ENCODE measurements around the gene NBR1.
A peak's percentile ranks its signal among the peaks of the same experiment; 100 is the strongest.
"Not testable (repeated sequence)": the region's sequence is repeated elsewhere in the genome, so short reads cannot be mapped to it uniquely, and the experiment has no call there.

NBR1 gene

GRCh38 chr17:43153197-43153835 is 17.7 kb upstream of the NBR1 start:
- DNase-seq (ENCODE audit: low read depth), result not testable (repeated sequence)

DNA sequence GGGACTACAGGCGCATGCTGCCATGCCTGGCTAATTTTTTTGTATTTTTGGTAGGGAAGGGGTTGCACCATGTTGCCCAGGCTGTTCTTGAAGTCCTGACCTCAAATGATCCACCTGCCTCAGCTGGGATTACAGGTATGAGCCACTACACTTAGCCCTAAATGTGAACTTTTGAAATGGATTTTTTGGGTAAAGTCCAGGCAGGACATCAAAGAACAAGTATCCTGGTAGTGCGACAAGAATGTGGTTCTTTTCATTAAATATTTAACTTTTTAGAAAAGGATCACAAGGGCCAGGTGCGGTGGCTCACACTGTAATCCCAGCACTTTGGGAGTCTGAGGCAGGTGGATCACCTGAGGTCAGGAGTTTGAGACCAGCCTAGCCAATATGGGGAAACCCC is 15.3 kb upstream of the NBR1 start:
- no peak for DNase-seq (ENCODE audit: low read depth)

DNA sequence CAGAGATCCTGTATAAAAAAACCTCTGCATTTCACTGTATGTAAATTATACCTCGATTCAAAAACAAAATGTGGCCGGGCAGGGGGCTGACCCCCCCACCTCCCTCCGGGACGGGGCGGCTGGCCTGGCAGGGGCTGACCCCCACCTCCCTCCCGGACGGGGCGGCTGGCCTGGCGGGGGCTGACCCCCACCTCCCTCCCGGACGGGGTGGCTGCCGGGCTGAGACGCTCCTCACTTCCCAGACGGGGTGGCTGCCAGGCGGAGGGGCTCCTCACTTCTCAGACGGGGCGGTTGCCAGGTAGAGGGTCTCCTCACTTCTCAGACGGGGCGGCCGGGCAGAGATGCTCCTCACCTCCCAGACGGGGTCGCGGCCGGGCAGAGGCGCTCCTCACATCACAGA is 11.8 kb upstream of the NBR1 start:
- not testable (repeated sequence) for DNase-seq (ENCODE audit: low read depth)

- not testable (repeated sequence) for DNase-seq (ENCODE audit: low read depth)
Measured at GRCh38 chr17:43159957-43160356, 11.1 kb upstream of the NBR1 start.

DNA sequence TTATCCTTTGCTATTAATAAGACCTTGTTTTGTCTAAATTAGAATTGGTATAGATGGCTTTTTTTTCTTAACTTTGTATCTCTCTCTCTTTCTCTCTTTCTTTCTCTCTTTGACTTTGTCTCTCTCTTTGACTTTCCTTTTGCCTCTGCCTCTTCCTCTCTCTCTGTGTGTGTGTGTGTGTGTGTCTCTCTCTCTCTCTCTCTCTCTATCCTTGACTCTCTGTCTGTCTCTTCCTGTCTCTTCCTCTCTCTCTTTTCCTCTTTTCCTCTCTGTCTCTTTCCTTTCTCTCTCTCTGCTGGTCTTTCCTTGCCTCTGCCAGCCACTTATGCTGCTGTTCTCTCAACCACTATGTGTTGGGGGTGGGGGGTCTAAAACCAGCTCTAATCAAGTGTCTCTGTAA is 5.0 kb upstream of the NBR1 start:
- DNase-seq (ENCODE audit: low read depth), result not testable (repeated sequence)

DNA sequence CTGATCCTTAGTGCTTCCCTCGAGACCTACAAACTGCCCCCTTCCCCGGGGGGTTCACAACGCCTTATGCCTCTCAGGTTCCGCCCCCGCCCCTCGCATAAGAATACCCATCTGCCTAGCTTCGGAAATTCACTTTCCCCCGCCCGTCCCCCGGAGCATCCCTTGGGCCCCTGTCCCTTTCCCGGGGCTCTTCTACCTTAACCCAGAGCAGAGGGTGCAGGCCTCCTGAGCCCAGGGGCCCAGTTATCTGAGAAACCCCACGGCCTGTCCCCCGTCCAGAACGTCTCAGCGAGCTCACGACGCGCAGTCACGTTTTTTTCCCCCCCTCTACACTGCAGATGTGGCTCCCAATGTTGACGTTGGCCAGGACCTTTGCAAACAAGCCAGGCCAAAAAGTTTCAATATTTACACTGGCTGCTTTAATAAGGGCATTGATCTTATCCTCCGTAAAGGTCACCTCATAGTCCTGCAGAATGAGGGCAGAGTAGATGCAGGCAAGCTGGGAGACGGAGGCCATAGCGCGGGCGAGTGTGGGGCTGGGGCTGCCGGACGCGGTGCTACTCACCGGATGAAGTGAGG is 1.4 kb upstream of the NBR1 start:
- no peak for DNase-seq (ENCODE audit: low read depth)

DNA sequence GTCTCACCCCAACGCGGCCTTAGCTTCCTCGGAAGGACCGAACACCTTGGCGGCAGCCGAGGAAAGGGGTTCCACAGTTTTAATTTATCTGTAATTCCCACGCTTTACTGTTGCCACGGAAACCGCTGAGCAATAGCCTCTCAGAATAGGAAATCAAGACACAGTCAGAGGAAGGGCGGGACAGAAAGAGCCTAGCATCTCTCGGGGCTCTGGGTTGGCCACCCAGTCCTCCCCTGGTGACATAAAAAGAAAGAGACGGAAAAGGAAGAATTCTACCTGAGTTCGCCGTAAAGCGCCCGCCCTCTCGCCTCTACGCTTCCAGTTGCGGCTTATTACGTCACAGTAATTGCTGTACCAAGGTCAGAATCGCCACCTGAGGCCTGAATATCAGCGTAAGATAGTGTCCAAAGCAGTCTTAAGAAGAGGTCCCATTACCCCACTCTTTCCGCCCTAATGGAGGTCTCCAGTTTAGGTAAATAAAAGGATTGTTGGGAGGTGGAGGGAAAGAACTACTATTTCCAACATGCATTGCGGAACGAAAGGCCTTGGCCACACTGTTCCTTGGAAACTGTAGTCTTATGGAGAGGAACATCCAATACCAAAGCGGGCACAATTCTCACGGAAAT is 761 bp upstream of the NBR1 start:
- peak; percentile 83 for DNase-seq (ENCODE audit: low read depth)

DNA sequence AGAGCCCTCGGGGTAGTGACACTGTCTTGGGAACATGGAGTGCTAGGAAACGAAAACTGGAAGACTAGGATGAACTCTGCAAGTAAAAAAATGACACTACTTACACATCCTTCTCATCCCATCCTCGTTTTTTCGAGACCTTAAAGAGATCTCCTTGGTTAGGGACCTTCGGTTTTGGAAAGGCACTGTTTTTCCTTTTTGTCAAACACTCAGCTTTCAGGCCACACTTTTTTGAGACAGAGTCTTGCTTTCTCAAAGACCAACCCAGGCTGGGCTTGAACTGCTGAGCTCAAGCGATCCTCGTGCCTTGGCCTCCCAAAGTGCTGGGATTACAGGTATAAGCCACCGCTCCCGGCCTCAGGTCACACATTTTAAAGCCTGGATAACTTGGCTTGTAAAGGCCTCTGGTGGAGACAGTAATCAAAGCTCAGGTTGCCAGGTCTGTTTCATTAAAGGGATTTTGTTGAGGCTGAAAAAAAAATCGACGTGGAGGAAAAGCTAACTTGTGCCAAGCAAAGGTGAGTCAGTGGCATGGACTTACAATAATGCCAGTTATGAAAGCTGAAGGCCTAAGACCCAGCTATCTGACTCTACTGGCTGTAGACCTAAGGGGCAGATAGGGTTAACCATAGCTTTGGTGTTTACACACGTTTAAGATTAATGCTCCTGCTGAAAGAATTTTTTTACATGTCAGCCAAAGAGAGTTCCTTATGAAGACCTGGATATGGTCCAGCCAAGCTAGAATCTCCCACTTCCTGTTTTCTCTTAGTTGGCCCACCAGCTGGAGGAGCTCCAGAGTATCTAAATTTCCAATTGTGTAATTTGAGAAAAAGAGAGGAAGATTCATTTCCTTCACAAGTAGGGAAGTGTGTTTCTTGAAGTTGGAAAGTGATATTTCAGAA is 823 bp downstream of the NBR1 start:
- no peak for DNase-seq (ENCODE audit: low read depth)

- no peak for DNase-seq (ENCODE audit: low read depth)
Measured at GRCh38 chr17:43175213-43176118, 4.5 kb downstream of the NBR1 start.

GRCh38 chr17:43176119-43176570 is 5.1 kb downstream of the NBR1 start:
- DNase-seq (ENCODE audit: low read depth), result no peak

- no peak for DNase-seq (ENCODE audit: low read depth)
Measured at GRCh38 chr17:43183921-43184320, 12.9 kb downstream of the NBR1 start.

- DNase-seq (ENCODE audit: low read depth), result not testable (repeated sequence)
Measured at GRCh38 chr17:43186656-43187055, 15.6 kb downstream of the NBR1 start.

DNA sequence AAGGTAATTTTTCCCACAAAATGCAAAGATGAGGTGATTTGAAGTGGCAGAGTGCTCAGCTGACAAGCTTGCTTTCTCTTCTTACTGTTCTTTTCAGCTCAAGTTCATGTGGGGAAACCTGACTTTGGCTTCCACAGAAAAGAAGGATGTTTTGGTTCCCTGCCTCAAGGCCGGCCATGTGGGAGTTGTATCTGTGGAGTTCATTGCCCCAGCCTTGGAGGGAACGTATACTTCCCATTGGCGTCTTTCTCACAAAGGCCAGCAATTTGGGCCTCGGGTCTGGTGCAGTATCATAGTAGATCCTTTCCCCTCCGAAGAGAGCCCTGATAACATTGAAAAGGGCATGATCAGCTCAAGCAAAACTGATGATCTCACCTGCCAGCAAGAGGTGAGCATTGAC is 22.2 kb downstream of the NBR1 start:
- DNase-seq (ENCODE audit: low read depth), result no peak

DNA sequence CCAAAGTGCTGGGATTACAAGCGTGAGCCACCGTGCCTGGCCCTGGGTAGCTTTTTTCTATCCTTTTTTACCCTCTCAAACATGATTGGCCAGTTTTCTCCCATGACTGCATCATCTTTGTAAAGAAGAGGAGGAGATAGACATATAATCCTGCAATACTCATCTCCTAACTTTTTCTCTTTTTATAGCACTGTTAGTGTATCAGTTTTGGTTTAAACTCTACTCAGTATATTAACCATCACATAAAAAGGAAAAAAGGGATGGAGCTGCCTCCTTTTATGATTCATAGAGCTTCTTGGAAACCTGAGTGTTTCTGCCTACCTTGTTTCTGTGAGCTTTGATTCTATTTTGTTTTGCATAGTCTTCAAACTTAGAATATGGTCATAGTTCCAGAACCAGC is 28.6 kb downstream of the NBR1 start:
- no peak for DNase-seq (ENCODE audit: low read depth)

GRCh38 chr17:43200127-43200526 is 29.1 kb downstream of the NBR1 start:
- DNase-seq (ENCODE audit: low read depth), result no peak

DNA sequence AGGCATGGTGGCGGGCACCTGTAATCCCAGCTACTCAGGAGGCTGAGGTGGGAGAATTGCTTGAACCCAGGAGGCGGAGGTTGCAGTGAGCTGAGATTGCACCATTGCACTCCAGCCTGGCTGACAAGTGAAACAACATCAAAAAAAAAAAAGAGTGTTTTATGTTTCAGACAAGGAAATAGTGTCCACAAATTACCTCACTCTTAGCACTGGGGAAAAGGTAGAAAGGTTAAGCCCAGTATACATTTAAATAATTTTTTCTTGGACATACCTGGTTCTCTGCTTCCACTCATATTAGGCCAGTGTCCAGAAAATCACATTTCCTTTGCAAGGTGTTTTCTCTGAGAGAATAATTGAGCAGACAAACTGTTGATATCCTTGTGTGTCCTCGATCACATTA is 32.0 kb downstream of the NBR1 start:
- not testable (repeated sequence) for DNase-seq (ENCODE audit: low read depth)

- no peak for DNase-seq (ENCODE audit: low read depth)
Measured at GRCh38 chr17:43210576-43210975, 39.6 kb downstream of the NBR1 start.

- DNase-seq (ENCODE audit: low read depth), result no peak
Measured at GRCh38 chr17:43211123-43211479, 40.1 kb downstream of the NBR1 start.

DNA sequence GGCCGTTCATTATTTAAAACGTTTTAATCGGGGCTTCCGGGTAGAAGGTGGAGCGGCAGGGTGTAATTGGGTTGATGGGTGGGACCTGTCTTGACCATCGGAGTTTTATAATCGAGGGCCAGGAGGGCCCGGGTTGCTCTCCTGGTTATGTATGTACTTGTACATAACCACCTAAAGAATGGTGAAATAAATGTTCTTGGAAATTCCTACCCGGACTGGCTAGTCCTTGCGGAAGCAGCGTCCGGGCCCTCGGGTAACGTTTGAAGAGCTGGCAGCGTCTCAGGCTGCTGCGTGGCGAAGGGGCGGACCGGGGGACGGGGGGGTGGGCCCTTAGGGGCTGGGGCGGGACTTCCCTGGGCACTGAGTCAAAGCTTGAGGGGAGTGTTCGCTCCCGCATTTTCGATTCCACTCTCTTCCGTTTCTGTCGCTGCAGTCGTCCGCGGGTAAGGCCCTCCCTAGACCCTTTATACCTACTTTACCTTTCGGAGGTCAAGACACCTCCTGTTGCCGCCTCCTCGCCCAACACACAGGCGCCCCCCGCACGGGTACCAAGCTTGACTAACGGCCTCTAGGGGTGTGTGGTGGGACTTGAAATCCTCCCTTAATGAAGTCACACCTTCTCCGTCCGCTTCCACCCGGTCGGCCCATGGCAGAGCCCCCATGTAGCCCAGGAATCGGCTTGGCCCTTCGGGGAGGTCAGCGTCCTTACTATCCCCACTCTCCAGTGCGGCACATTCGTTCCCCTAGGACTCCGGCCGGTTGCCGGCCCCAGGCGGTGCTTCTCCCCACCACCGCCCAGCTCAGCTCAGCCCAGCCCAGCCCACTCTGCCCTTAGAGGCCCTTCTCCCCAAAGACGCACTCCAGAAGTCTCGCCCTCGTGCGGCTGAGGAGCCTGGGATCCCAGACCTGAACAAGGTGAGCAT is 40.7 kb downstream of the NBR1 start, which contains the start of gene TMEM106A:
Gene TMEM106A (plus strand): TSS at position 396 of the 923 bp plus-strand sequence. CDS start 1,167 bp downstream, outside the sequence.
- DNase-seq (ENCODE audit: low read depth), result peak; percentile 64

All from stimulated activated CD4-positive, alpha-beta T cell treated with anti-CD3 and anti-CD28 coated beads, Interleukin-2, amount 100 ng/mL, for 4 hours (primary cell).